Psoas muscle (tissue), 8 donors: ENCODE data around the gene E2F1. TPM values are rescaled to one million over a fixed set of nuclear protein-coding genes. Genes with fewer than 3 reads are reported as not detected.

Experiments
- ATAC-seq, 4 donors: fragments of 200-7000 bp; cut with Tn5 transposase; one replicate each; pipeline ENCODE4 v1.9.1; 2020; ENCODE audit warnings: moderate library complexity in 3 of 4, mild to moderate bottlenecking in 2 of 4
- DNase-seq, 2 donors: peaks; one replicate each; pipeline ENCODE4 v3.0.0-alpha.2; 2020
- H3K27ac ChIP-seq: fragments of 200-600 bp; one replicate; pipeline ENCODE4 v1.8.0; 2022
- H3K27me3 ChIP-seq, 3 donors: fragments of 200-600 bp in 1 of 3; one replicate each; pipeline versions ENCODE4 v1.6.1 to v1.8.0; 2013 to 2022; ENCODE audit warnings: low read length in 2 of 3, mild to moderate bottlenecking in 2 of 3, moderate library complexity in 1 of 3; ENCODE audit not compliant: insufficient read depth in 3 of 3
- H3K36me3 ChIP-seq, 2 donors: fragments of 200-600 bp in 1 of 2; one replicate each; pipeline versions ENCODE4 v1.6.1 to v1.8.0; 2013 to 2022; ENCODE audit warnings: low read depth in 1 of 2, mild to moderate bottlenecking in 1 of 2, moderate library complexity in 1 of 2; ENCODE audit not compliant: insufficient read depth in 1 of 2
- H3K4me1 ChIP-seq: fragments of 200-600 bp; one replicate; pipeline ENCODE4 v1.8.0; 2022
- H3K4me3 ChIP-seq: fragments of 200-600 bp; one replicate; pipeline ENCODE4 v1.8.0; 2022; ENCODE audit warnings: mild to moderate bottlenecking
- H3K9me3 ChIP-seq: fragments of 200-600 bp; one replicate; pipeline ENCODE4 v1.8.0; 2022
- WGBS, 3 donors: extraction: QIAGEN DNeasy Blood & Tissue Kit; methylation state at CpG; one replicate each; pipeline versions ENCODE4 v1.1.6 to v1.1.7; 2013; 5-methylcytosine and 5-hydroxymethylcytosine counted together
- intact Hi-C, 2 donors: fragments of 100-400 bp; cut with DNase I; formaldehyde crosslinking; loops; one replicate each; pipeline versions ENCODE4 v1.11.0 to v1.14.2; 2022
- polyA plus RNA-seq, 3 donors: library from polyadenylated mRNA; stranded (reverse); fragments of 200-250 nt; gene quantifications; one replicate each; pipeline ENCODE4 v1.2.3, GENCODE V29; 2013
- total RNA-seq, 4 donors: library from RNA; stranded (reverse); fragmentation: NEBNext Ultra II Directional in 2 of 4; extraction: Animal tissue kit (Norgen Biotek cat#: 25700) in 2 of 4; gene quantifications; one replicate each; pipeline versions ENCODE4 v1.2.1 to v1.2.4, GENCODE V29; 2021 to 2023
- TF ChIP-seq, protein P1 (sequence below): fragments of 200-600 bp; IDR thresholded peaks from one replicate; pipeline ENCODE4 v1.8.0; 2022; ENCODE audit warnings: antibody characterized with exemption
- donor health status: healthy with polysubstance abuse.
- donor health status: DM: no; HTN: no; CAD: no; lungs with moderate emphysema.
- donor health status: Bipolar disorder and iron deficiency.
- donor health status: healthy.
- donor health status: DM: yes; HTN: yes; CAD: no.
- donor health status: DM: no; HTN: no; CAD: no.
- donor health status: DM: no; HTN: no; CAD: no.
- donor health status: DM: yes; HTN: yes; CAD: no.

Gene E2F1
- total and polyA plus RNA-seq, 7 donors: 0.73 to 6.5 (median 0.84) TPM

- TF ChIP-seq, protein P1, sequence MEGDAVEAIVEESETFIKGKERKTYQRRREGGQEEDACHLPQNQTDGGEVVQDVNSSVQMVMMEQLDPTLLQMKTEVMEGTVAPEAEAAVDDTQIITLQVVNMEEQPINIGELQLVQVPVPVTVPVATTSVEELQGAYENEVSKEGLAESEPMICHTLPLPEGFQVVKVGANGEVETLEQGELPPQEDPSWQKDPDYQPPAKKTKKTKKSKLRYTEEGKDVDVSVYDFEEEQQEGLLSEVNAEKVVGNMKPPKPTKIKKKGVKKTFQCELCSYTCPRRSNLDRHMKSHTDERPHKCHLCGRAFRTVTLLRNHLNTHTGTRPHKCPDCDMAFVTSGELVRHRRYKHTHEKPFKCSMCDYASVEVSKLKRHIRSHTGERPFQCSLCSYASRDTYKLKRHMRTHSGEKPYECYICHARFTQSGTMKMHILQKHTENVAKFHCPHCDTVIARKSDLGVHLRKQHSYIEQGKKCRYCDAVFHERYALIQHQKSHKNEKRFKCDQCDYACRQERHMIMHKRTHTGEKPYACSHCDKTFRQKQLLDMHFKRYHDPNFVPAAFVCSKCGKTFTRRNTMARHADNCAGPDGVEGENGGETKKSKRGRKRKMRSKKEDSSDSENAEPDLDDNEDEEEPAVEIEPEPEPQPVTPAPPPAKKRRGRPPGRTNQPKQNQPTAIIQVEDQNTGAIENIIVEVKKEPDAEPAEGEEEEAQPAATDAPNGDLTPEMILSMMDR: no peak
- Histone ChIP-seq H3K9me3 (no peaks in the 10 kb centered on the region), H3K4me3 (no peak overlapping the region), H3K4me1 (peaks cover 4% of the 10 kb centered on the region), H3K27ac (no peak overlapping the region), H3K27me3 (no peaks in the 10 kb centered on the region), H3K36me3 (no peaks in the 10 kb centered on the region)
- WGBS, 3 donors: 92 to 95% (median 94%) methylated on average over 3 of the region's 3 CpGs
- intact Hi-C loops: no loop called here
- DNase-seq (no peak), ATAC-seq (no peak)
These were observed 2.1 kb upstream of the E2F1 start for GRCh38 chr20:33687993-33688937.

GRCh38 chr20:33687370-33687915, 1.3 kb upstream of the E2F1 start:
- H3K36me3 ChIP-seq: no peaks in the 10 kb centered on the region
- intact Hi-C loops: no loop called here
- H3K4me1 ChIP-seq: peaks cover 4% of the 10 kb centered on the region
- no peak overlapping the region for H3K4me3 ChIP-seq
- no peak for DNase-seq
- TF ChIP-seq, protein P1: no peak
- WGBS, 3 donors: 79 to 85% (median 80%) methylated on average over 8 of the region's 8 CpGs
- no peaks in the 10 kb centered on the region for H3K27me3 ChIP-seq
- ATAC-seq: no peak
- H3K9me3 ChIP-seq: no peaks in the 10 kb centered on the region
- H3K27ac ChIP-seq: no peak overlapping the region

- DNase-seq (no peak), ATAC-seq (no peak)
- intact Hi-C loops: no loop called here
- TF ChIP-seq, protein P1: no peak
- no peaks in the 10 kb centered on the region for H3K9me3 ChIP-seq
- 78 to 81% (median 79%) methylated on average over 14 of the region's 14 CpGs for WGBS, 3 donors
- peak overlapping the region; percentile 30 for H3K27ac ChIP-seq
- H3K4me1 ChIP-seq: peaks cover 4% of the 10 kb centered on the region
- H3K36me3 ChIP-seq: no peaks in the 10 kb centered on the region
- H3K4me3 ChIP-seq: peak overlapping the region; percentile 53
- no peaks in the 10 kb centered on the region for H3K27me3 ChIP-seq
These were observed 790 bp upstream of the E2F1 start for GRCh38 chr20:33686984-33687366.

GRCh38 chr20:33685328-33686099, 671 bp downstream of the E2F1 start:
- WGBS, 3 donors: 1 to 4% (median 1%) methylated on average over 28 to 53 of the region's 53 CpGs
- Histone ChIP-seq H3K4me1 (peaks cover 4% of the 10 kb centered on the region), H3K4me3 (peak overlapping the region; percentile 53), H3K27me3 (no peaks in the 10 kb centered on the region), H3K27ac (no peak overlapping the region), H3K36me3 (no peaks in the 10 kb centered on the region), H3K9me3 (no peaks in the 10 kb centered on the region)
- intact Hi-C loops: no loop called here
- DNase-seq (no peak), ATAC-seq (no peak)
- TF ChIP-seq, protein P1: no peak
